SK-N-SH treated with all-trans-retinoic acid at 6 μM for 48 hours (cell line): Measurements from ENCODE around the gene LYPLAL1.

ENCODE experiments used
- BACH2 ChIP-seq: fragments of 250-450 bp; sonication (Bioruptor Pico); IDR thresholded peaks from 2 replicates; pipeline ENCODE4 v1.9.0; 2021; ENCODE audit warnings: mild to moderate bottlenecking, borderline replicate concordance
- CSDC2 ChIP-seq: fragments of 250-450 bp; sonication (Bioruptor Pico); IDR thresholded peaks from 2 replicates; pipeline ENCODE4 v1.5.0; 2020; ENCODE audit warnings: mild to moderate bottlenecking, moderate library complexity
- ISL1 ChIP-seq: fragments of 250-450 bp; sonication (Bioruptor Pico); IDR thresholded peaks from 2 replicates; pipeline ENCODE4 v2.1.2; 2022; ENCODE audit warnings: mild to moderate bottlenecking, moderate library complexity
- RARB ChIP-seq: fragments of 250-450 bp; sonication (Bioruptor Pico); IDR thresholded peaks from 2 replicates; pipeline ENCODE4 v1.8.0; 2021; ENCODE audit warnings: mild to moderate bottlenecking, moderate library complexity
- SNAI2 ChIP-seq: fragments of 250-450 bp; sonication (Bioruptor Pico); IDR thresholded peaks from 2 replicates; pipeline ENCODE4 v1.5.0; 2020; ENCODE audit warnings: mild to moderate bottlenecking, moderate library complexity
- TCF4 ChIP-seq: fragments of 250-450 bp; sonication (Bioruptor Pico); IDR thresholded peaks from 2 replicates; pipeline ENCODE4 v1.8.0; 2021; ENCODE audit warnings: mild to moderate bottlenecking, moderate library complexity, borderline replicate concordance
- TOX ChIP-seq: fragments of 250-450 bp; sonication (Bioruptor Pico); IDR thresholded peaks from 2 replicates; pipeline ENCODE4 v1.8.0; 2021; ENCODE audit warnings: mild to moderate bottlenecking, moderate library complexity, borderline replicate concordance
- ZC3H10 ChIP-seq: fragments of 250-450 bp; sonication (Bioruptor Pico); IDR thresholded peaks from 2 replicates; pipeline ENCODE4 v1.5.1; 2021; ENCODE audit warnings: mild to moderate bottlenecking, moderate library complexity
- ZNF70 ChIP-seq: fragments of 450-650 bp; formaldehyde crosslinking; IDR thresholded peaks from 2 replicates; pipeline ENCODE4 v1.5.0; 2020; ENCODE audit warnings: mild to moderate bottlenecking, moderate library complexity
- TF ChIP-seq, protein P1 (sequence below): fragments of 250-450 bp; sonication (Bioruptor Pico); IDR thresholded peaks from 2 replicates; pipeline ENCODE4 v1.5.0; 2020; ENCODE audit warnings: mild to moderate bottlenecking, moderate library complexity
- TF ChIP-seq, protein P2 (sequence below): fragments of 250-450 bp; sonication (Bioruptor Pico); IDR thresholded peaks from 2 replicates; pipeline ENCODE4 v1.5.1; 2020; ENCODE audit warnings: low read depth, mild to moderate bottlenecking, moderate library complexity
- TF ChIP-seq, protein P3 (sequence below): fragments of 250-450 bp; sonication (Bioruptor Pico); IDR thresholded peaks from 2 replicates; pipeline ENCODE4 v1.8.0; 2020; ENCODE audit warnings: mild to moderate bottlenecking, moderate library complexity, borderline replicate concordance

DNA sequence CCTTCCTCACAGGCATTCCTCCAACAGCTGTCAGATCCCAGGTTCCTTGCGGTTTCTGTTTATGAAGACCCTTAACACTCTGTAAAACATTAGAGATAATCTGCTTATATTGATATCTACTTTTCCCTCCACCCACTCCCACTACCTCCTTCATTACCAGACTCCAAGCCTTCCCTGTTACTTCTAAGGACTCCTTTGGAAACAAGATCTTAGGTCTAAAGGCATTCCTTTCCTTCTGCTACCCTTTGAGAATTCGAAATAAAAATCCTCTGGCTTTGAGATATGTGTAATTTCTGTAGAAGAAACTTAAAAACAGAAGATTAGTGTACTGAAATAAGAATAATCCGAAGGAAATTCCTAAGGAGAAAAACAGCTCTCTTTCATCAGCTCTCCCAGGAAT lies 23.7 kb upstream of the LYPLAL1 start:
- TF ChIP-seq, protein P1, sequence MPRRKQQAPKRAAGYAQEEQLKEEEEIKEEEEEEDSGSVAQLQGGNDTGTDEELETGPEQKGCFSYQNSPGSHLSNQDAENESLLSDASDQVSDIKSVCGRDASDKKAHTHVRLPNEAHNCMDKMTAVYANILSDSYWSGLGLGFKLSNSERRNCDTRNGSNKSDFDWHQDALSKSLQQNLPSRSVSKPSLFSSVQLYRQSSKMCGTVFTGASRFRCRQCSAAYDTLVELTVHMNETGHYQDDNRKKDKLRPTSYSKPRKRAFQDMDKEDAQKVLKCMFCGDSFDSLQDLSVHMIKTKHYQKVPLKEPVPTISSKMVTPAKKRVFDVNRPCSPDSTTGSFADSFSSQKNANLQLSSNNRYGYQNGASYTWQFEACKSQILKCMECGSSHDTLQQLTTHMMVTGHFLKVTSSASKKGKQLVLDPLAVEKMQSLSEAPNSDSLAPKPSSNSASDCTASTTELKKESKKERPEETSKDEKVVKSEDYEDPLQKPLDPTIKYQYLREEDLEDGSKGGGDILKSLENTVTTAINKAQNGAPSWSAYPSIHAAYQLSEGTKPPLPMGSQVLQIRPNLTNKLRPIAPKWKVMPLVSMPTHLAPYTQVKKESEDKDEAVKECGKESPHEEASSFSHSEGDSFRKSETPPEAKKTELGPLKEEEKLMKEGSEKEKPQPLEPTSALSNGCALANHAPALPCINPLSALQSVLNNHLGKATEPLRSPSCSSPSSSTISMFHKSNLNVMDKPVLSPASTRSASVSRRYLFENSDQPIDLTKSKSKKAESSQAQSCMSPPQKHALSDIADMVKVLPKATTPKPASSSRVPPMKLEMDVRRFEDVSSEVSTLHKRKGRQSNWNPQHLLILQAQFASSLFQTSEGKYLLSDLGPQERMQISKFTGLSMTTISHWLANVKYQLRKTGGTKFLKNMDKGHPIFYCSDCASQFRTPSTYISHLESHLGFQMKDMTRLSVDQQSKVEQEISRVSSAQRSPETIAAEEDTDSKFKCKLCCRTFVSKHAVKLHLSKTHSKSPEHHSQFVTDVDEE (CRISPR knock-in tag), result no peak
- TF ChIP-seq ZNF70, result no peak
- TF ChIP-seq TOX (CRISPR knock-in tag), result no peak
- no peak for TF ChIP-seq TCF4 (CRISPR knock-in tag)
- TF ChIP-seq, protein P2, sequence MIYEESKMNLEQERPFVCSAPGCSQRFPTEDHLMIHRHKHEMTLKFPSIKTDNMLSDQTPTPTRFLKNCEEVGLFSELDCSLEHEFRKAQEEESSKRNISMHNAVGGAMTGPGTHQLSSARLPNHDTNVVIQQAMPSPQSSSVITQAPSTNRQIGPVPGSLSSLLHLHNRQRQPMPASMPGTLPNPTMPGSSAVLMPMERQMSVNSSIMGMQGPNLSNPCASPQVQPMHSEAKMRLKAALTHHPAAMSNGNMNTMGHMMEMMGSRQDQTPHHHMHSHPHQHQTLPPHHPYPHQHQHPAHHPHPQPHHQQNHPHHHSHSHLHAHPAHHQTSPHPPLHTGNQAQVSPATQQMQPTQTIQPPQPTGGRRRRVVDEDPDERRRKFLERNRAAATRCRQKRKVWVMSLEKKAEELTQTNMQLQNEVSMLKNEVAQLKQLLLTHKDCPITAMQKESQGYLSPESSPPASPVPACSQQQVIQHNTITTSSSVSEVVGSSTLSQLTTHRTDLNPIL, result no peak
- no peak for TF ChIP-seq ISL1 (CRISPR knock-in tag)
- no peak for TF ChIP-seq CSDC2 (CRISPR knock-in tag)
- TF ChIP-seq, protein P3, sequence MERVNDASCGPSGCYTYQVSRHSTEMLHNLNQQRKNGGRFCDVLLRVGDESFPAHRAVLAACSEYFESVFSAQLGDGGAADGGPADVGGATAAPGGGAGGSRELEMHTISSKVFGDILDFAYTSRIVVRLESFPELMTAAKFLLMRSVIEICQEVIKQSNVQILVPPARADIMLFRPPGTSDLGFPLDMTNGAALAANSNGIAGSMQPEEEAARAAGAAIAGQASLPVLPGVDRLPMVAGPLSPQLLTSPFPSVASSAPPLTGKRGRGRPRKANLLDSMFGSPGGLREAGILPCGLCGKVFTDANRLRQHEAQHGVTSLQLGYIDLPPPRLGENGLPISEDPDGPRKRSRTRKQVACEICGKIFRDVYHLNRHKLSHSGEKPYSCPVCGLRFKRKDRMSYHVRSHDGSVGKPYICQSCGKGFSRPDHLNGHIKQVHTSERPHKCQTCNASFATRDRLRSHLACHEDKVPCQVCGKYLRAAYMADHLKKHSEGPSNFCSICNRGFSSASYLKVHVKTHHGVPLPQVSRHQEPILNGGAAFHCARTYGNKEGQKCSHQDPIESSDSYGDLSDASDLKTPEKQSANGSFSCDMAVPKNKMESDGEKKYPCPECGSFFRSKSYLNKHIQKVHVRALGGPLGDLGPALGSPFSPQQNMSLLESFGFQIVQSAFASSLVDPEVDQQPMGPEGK (CRISPR knock-in tag), result no peak
- TF ChIP-seq ZC3H10 (CRISPR knock-in tag), result no peak
- TF ChIP-seq RARB (CRISPR knock-in tag), result no peak
- no peak for TF ChIP-seq BACH2 (CRISPR knock-in tag)
- TF ChIP-seq SNAI2, result no peak
